PC-9 (cell line): ENCODE data around the gene NAGS. TPM values are rescaled to one million over a fixed set of nuclear protein-coding genes. Genes with fewer than 3 reads are reported as not detected.

Source experiments
- BruUV-seq: library from RNA; stranded (reverse); fragments of 400-500 nt; replicated peaks from 2 replicates; lab custom pipeline; 2021; lab: Mats Ljungman, UMichigan
- CTCF ChIA-PET: fragments of 300-600 bp; sonication (Branson Sonifier 250); formaldehyde crosslinking; loops from one replicate; lab custom pipeline; 2022; ENCODE audit warnings: antibody characterized with exemption; lab: Charles Lee
- POLR2A ChIA-PET: fragments of 300-600 bp; sonication (Branson Sonifier 250); formaldehyde crosslinking; loops from one replicate; lab custom pipeline; 2022; ENCODE audit warnings: antibody characterized with exemption; ENCODE audit not compliant: unreplicated experiment; lab: Charles Lee
- DNase-seq, 2 experiments: peaks; one replicate each; pipeline versions ENCODE4 v3.0.0 to v3.0.0-alpha.2; 2015 to 2022; ENCODE audit warnings: mixed read lengths in 1 of 2
- H2AFZ ChIP-seq: fragments of 200-600 bp; sonication (generic); 2 replicates; pipeline ENCODE4 v1.8.1; 2017; ENCODE audit warnings: antibody characterized with exemption
- H3F3A ChIP-seq: fragments of 200-600 bp; sonication (generic); 2 replicates; pipeline ENCODE4 v1.8.1; 2017; ENCODE audit warnings: antibody characterized with exemption, mild to moderate bottlenecking, low read depth; ENCODE audit not compliant: insufficient read depth
- H3K27ac ChIP-seq: fragments of 200-600 bp; sonication (generic); 2 replicates; pipeline ENCODE4 v1.6.1; 2016; ENCODE audit warnings: mixed run types
- H3K27me3 ChIP-seq: fragments of 200-600 bp; sonication (generic); 2 replicates; pipeline ENCODE4 v1.6.1; 2016; ENCODE audit warnings: low read depth, mixed run types; ENCODE audit not compliant: insufficient read depth
- H3K36me3 ChIP-seq: fragments of 200-600 bp; sonication (generic); 2 replicates; pipeline ENCODE4 v1.6.1; 2016; ENCODE audit warnings: low read depth, mixed run types
- H3K4me1 ChIP-seq: fragments of 200-600 bp; sonication (generic); replicated peaks from 2 replicates; pipeline ENCODE4 v1.6.1; 2016; ENCODE audit warnings: mixed run types; ENCODE audit not compliant: insufficient read depth
- H3K4me2 ChIP-seq: fragments of 200-600 bp; sonication (generic); 2 replicates; pipeline ENCODE4 v1.6.1; 2017; ENCODE audit warnings: mixed run types
- H3K4me3 ChIP-seq: fragments of 200-600 bp; sonication (generic); 2 replicates; pipeline ENCODE4 v1.6.1; 2016; ENCODE audit warnings: mixed run types
- H3K79me2 ChIP-seq: fragments of 200-600 bp; sonication (generic); 2 replicates; pipeline ENCODE4 v1.6.1; 2017; ENCODE audit warnings: low read depth, mixed run types
- H3K9me2 ChIP-seq: fragments of 200-600 bp; sonication (generic); 2 replicates; pipeline ENCODE4 v1.8.1; 2017; ENCODE audit warnings: mild to moderate bottlenecking; ENCODE audit not compliant: insufficient read depth
- H3K9me3 ChIP-seq: fragments of 200-600 bp; sonication (generic); 2 replicates; pipeline ENCODE4 v1.8.1; 2016; ENCODE audit warnings: low read depth; ENCODE audit not compliant: insufficient read depth
- H4K20me1 ChIP-seq: fragments of 200-600 bp; sonication (generic); 2 replicates; pipeline ENCODE4 v1.8.1; 2017; ENCODE audit not compliant: insufficient read depth
- EZH2 ChIP-seq: fragments of 200-600 bp; sonication (generic); IDR thresholded peaks from 2 replicates; pipeline ENCODE4 v1.8.0; 2017; ENCODE audit warnings: antibody characterized with exemption, low read depth
- intact Hi-C: fragments of 100-400 bp; cut with micrococcal nuclease; formaldehyde crosslinking; loops from one replicate; pipeline ENCODE4 v1.10.0; 2022; ENCODE audit not compliant: unreplicated experiment
- total RNA-seq: library from RNA; stranded (reverse); gene quantifications from 2 replicates; pipeline ENCODE4 v1.2.3, GENCODE V29; 2021
- TF ChIP-seq, protein P1 (sequence below): fragments of 200-600 bp; sonication (generic); conservative IDR thresholded peaks from 2 replicates; pipeline ENCODE4 v1.6.1; 2017; ENCODE audit warnings: mixed run types, antibody characterized with exemption, mild to moderate bottlenecking, moderate library complexity

Gene NAGS
- total RNA-seq, 1 experiment from 2014 or later = 1.0 TPM

DNA sequence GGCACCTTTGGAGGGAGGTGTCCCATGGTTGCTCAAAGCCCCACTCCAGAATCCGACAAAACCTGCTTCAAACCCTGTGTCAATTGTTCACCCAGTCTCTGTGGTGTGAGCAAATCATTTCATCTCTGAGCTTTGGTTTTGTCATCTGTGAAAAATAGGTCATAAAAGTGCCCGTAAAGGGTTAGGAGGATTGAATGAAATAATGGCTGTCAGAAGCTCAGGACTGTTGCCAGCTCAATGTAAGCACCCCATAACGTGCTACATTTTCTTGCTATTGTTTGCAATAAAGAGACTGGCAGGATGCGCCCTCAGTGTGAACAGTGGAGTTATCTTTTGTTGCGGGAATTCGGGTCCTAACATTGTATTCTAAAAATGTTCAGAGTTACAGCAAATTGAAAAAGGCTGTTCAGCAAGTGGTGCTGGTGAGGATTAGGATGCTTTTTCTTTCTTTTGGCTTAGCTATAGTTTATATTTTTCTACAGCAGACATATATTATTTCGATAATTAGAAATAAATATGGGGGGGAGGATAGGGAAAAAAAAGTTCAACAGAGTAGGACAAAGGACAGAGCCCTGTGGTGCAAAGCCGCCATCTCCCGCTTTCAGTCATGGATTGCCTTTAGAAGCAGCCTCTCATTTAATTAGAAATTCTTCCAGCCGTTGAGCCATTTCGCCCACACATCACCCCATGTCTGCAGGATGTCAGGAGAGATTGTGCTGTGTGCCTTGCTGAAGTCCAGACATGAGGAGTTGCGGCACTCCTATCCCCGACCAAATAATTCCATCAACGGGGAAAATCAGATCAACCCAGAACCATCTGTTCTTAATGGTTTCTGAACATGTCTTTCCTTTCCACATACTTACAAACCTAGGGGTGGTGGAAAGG is 29.8 kb upstream of the NAGS start:
- no peak overlapping the region for H2AFZ ChIP-seq

DNA sequence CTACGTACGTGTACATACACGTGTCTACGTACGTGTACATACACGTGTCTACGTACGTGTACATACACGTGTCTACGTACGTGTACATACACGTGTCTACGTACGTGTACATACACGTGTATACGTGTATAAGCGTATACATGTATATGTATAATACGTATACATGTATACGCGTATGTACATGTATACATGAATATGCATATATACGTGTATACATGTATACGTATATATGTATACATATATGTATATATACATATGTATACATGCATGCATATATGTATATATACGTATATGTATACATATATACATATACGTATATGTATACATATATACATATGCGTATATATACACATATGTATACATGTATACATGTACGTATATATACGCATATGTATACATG is 28.5 kb upstream of the NAGS start:
- H3K4me1 ChIP-seq = no peaks in the 10 kb centered on the region
- CTCF ChIA-PET = no interaction called here
- H3K79me2 ChIP-seq = no peaks in the 10 kb centered on the region
- H3K27ac ChIP-seq = no peak overlapping the region
- H3K27me3 ChIP-seq = peaks cover 47% of the 10 kb centered on the region
- no peak for DNase-seq
- no peak overlapping the region for H3K4me2 ChIP-seq
- no peak overlapping the region for H3K4me3 ChIP-seq
- TF ChIP-seq EZH2 = no peak
- TF ChIP-seq, protein P1, sequence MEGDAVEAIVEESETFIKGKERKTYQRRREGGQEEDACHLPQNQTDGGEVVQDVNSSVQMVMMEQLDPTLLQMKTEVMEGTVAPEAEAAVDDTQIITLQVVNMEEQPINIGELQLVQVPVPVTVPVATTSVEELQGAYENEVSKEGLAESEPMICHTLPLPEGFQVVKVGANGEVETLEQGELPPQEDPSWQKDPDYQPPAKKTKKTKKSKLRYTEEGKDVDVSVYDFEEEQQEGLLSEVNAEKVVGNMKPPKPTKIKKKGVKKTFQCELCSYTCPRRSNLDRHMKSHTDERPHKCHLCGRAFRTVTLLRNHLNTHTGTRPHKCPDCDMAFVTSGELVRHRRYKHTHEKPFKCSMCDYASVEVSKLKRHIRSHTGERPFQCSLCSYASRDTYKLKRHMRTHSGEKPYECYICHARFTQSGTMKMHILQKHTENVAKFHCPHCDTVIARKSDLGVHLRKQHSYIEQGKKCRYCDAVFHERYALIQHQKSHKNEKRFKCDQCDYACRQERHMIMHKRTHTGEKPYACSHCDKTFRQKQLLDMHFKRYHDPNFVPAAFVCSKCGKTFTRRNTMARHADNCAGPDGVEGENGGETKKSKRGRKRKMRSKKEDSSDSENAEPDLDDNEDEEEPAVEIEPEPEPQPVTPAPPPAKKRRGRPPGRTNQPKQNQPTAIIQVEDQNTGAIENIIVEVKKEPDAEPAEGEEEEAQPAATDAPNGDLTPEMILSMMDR = no peak
- no peaks in the 10 kb centered on the region; the same call in 1 of the 2 replicates for H3F3A ChIP-seq
- intact Hi-C loops = no loop called here
- POLR2A ChIA-PET = no interaction called here
- BruUV-seq = no TSS peak
- H2AFZ ChIP-seq = no peak overlapping the region
- no peaks in the 10 kb centered on the region for H3K9me2 ChIP-seq
- H3K36me3 ChIP-seq = no peaks in the 10 kb centered on the region
- H3K9me3 ChIP-seq = no peaks in the 10 kb centered on the region
- no peaks in the 10 kb centered on the region for H4K20me1 ChIP-seq

More for the DNA sequence above, 29.8 kb upstream of the NAGS start:
- H3K4me3 ChIP-seq = no peak overlapping the region
- ChIA-PET CTCF (no interaction called here), POLR2A (no interaction called here)
- BruUV-seq = no TSS peak
- no peak for DNase-seq
- H3K4me1 ChIP-seq = no peaks in the 10 kb centered on the region
- no peaks in the 10 kb centered on the region for H3K9me3 ChIP-seq
- H3K27ac ChIP-seq = no peak overlapping the region
- H4K20me1 ChIP-seq = no peaks in the 10 kb centered on the region
- H3K36me3 ChIP-seq = no peaks in the 10 kb centered on the region
- H3K27me3 ChIP-seq = peaks cover 34% of the 10 kb centered on the region
- H3K9me2 ChIP-seq = no peaks in the 10 kb centered on the region
- H3K79me2 ChIP-seq = no peaks in the 10 kb centered on the region
- intact Hi-C loops = no loop called here
- TF ChIP-seq, protein P1 = no peak
- no peak for TF ChIP-seq EZH2
- no peak overlapping the region for H3K4me2 ChIP-seq
- H3F3A ChIP-seq = no peaks in the 10 kb centered on the region; the same call in 1 of the 2 replicates

DNA sequence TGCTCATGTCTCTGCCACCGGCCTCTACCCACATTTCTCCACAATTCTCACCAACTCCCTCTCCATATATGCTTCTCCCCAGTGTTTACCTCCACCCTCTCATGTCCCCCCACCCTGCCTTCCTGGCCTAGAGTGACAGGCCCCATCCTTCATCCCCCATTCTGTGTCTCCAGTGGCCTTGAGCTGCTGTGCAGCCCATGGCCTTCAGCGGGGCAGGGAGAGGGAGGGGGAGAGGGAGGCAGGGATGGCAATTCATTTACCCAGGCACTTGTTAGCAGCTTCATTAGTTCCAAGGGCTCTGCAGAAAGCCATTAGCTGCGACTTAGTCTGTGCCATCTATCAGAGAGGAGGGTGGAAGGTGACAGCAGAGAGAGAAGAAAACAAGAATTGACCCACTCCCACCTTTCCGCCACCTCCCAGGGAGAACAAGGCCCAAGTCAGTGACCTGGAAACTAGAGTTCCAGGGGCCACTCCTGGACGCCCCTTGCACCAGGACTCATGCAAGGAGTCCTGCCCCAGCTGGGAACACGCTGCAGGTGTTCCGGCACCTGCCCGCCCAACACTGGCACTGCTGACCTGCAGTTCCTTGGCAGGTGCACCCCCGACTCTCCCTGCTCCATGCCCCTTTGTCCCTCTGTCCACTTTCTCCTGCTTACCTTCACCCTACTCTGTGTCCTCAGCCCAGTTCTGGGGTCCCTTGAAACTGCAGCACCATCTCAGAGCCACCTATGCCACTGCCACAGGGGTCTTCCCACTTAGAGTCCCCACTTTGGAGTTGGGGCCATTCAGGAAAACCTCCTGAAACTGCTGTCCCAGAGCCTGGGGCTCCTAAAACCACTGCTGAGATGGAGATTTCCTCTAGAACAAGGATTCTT is 27.2 kb upstream of the NAGS start:
- Histone ChIP-seq H4K20me1 (no peaks in the 10 kb centered on the region), H3F3A (no peaks in the 10 kb centered on the region; the same call in 1 of the 2 replicates), H3K9me3 (no peaks in the 10 kb centered on the region), H2AFZ (no peak overlapping the region), H3K79me2 (no peaks in the 10 kb centered on the region), H3K4me3 (no peak overlapping the region), H3K27ac (no peak overlapping the region), H3K27me3 (peaks cover 60% of the 10 kb centered on the region), H3K4me2 (no peak overlapping the region), H3K4me1 (no peaks in the 10 kb centered on the region), H3K36me3 (no peaks in the 10 kb centered on the region), H3K9me2 (no peaks in the 10 kb centered on the region)
- ChIA-PET CTCF (no interaction called here), POLR2A (no interaction called here)
- intact Hi-C loops = no loop called here
- TF ChIP-seq EZH2 = no peak
- TF ChIP-seq, protein P1 = no peak
- DNase-seq = no peak
- BruUV-seq = no TSS peak
